ENCODE results near the gene KCNJ1. TPM values are rescaled to one million over a fixed set of nuclear protein-coding genes. Genes with fewer than 3 reads are reported as not detected.

The KCNJ1 gene
- total and polyA plus RNA-seq, 4 donors, result 0.01 to 0.31 (median 0.14) TPM

DNA sequence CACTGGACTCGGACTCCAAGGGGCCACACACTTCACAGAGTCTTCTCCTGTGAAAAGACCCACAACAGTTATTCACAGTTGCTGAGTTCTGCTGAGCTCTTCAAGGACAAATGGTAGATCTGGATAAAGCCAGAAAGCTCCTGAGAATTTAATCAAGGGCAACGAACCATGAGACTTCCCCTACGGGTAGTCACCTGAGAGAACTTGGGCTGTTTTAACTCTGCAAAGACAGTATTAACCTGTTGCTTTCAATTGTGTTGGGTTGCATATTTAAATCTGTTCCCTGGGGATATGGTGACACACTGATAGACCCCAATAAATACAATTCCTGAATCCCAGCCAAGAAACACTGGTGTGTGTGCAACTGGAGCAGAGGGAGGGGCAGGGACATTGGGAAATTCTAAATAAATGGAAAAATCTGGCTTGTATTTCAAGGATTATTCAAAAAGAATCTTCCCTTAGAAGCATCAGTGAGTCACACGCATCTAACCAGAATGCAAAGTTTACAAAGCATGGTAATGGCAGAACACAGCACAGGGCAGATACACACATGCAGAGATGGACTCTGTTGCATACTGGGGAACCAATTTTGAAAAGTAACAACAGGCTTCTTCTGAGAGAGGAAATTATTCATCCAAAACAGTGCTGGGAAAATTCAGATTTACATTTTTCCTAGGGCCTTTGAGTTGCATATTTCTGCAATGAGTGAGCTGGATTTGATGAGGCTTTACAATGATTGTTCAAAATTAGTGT is 4.0 kb downstream of the KCNJ1 start:
- DNase-seq, result peak in 1 of 3 donors; percentile 34
- H3K36me3 ChIP-seq (ENCODE audit: control insufficient read depth in 4 of 4, insufficient read depth in 4 of 4, low read length in 4 of 4), result no peaks in the 10 kb centered on the region
- no peak overlapping the region for H3K4me3 ChIP-seq
- H3K27ac ChIP-seq (ENCODE audit: low read depth in 1 of 2, low read length in 1 of 2), result no peak overlapping the region
- TF ChIP-seq CTCF (IDR thresholded peaks at IDR 0.05; ENCODE audit: control extremely low read depth, extremely low read depth), result no peak
- 84 to 85% methylated on average over 4 of the region's 4 CpGs for WGBS, 2 donors
- H3K4me1 ChIP-seq (ENCODE audit: control insufficient read depth in 5 of 5, insufficient read depth in 5 of 5, low read length in 5 of 5), result peaks cover 0 to 4% (median 0%) of the 10 kb centered on the region in 5 donors
- no peak overlapping the region for H3K9ac ChIP-seq (ENCODE audit: insufficient read depth in 1 of 2, low read length in 2 of 2)
- no peaks in the 10 kb centered on the region for H3K27me3 ChIP-seq (ENCODE audit: control insufficient read depth in 3 of 3, insufficient read depth in 3 of 3, low read length in 2 of 3)
- no peaks in the 10 kb centered on the region for H3K9me3 ChIP-seq (ENCODE audit: control insufficient read depth in 4 of 4, insufficient read depth in 3 of 4, low read length in 3 of 4)
- ATAC-seq (ENCODE audit: insufficient read depth, low FRiP score), result no peak

DNA sequence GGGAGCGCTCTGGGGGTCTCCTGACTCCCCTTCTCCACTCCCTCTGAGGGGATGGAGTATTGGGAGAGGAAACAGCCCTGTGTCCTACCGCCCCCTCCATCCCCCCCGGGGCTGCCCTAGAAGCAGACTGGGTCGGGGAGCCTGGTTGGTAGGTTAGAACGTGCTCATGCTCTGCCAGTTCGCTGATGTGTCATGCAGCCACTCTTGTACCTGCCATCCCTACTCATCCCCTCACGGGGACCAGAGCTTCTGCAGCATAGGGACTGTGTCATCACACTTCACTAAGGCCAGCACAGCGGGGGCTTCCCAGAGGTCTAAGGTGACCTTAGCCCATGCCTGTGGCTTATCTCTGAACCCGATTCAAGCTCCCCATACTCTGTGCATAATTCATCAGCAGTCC is 4.7 kb downstream of the KCNJ1 start:
- Histone ChIP-seq H3K4me1 (ENCODE audit: control insufficient read depth in 5 of 5, insufficient read depth in 5 of 5, low read length in 5 of 5) (peaks cover 0 to 4% (median 0%) of the 10 kb centered on the region in 5 donors), H3K9me3 (ENCODE audit: control insufficient read depth in 4 of 4, insufficient read depth in 3 of 4, low read length in 3 of 4) (no peaks in the 10 kb centered on the region), H3K4me3 (no peak overlapping the region), H3K9ac (ENCODE audit: insufficient read depth in 1 of 2, low read length in 2 of 2) (no peak overlapping the region), H3K36me3 (ENCODE audit: control insufficient read depth in 4 of 4, insufficient read depth in 4 of 4, low read length in 4 of 4) (no peaks in the 10 kb centered on the region), H3K27ac (ENCODE audit: low read depth in 1 of 2, low read length in 1 of 2) (no peak overlapping the region), H3K27me3 (ENCODE audit: control insufficient read depth in 3 of 3, insufficient read depth in 3 of 3, low read length in 2 of 3) (no peaks in the 10 kb centered on the region)
- DNase-seq (no peak), ATAC-seq (ENCODE audit: insufficient read depth, low FRiP score) (no peak)
- 92 to 93% methylated on average over 9 of the region's 9 CpGs for WGBS, 2 donors
- no peak for TF ChIP-seq CTCF (IDR thresholded peaks at IDR 0.05; ENCODE audit: control extremely low read depth, extremely low read depth)

DNA sequence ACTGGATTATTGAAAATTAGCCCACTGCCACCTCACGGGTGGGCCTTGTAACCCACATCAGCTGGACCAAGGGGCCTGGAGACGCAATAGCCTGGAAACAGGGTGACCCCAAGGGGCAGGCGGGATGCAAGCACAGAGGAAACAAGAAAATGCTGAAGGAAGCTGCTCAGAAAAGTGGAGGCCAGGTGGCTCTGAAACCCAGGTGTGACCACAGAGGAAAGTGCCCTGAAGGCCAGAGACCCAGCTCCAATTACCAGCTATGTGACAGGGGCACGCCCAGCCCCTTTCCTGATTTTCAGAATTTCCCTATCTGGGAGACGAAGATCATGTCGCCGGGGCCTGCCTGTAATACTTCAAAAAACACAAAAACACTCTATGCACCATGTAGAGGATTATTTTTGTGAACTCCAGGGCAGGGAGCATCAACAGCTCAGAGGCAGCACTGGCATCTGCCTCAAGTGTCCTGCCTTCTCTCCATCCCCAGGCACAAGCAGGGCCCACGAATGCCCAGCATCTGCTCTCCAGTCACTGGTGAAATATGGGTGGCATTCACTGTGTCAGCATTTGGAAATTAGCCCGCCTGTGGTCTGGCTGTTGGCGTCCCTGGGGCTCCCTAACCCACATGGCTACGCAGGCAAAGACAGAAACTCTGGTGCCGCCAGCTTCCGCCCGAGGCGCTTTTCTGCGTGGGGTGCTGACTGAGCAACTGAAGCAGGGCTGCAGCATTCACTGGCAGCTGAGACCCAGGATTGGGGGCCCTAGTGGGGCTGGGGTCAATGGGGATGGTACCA is 6.3 kb downstream of the KCNJ1 start:
- no peak for ATAC-seq (ENCODE audit: insufficient read depth, low FRiP score)
- no peak for TF ChIP-seq CTCF (IDR thresholded peaks at IDR 0.05; ENCODE audit: control extremely low read depth, extremely low read depth)
- H3K9me3 ChIP-seq (ENCODE audit: control insufficient read depth in 4 of 4, insufficient read depth in 3 of 4, low read length in 3 of 4), result no peaks in the 10 kb centered on the region
- no peaks in the 10 kb centered on the region for H3K27me3 ChIP-seq (ENCODE audit: control insufficient read depth in 3 of 3, insufficient read depth in 3 of 3, low read length in 2 of 3)
- H3K36me3 ChIP-seq (ENCODE audit: control insufficient read depth in 4 of 4, insufficient read depth in 4 of 4, low read length in 4 of 4), result no peaks in the 10 kb centered on the region
- 91 to 92% methylated on average over 16 of the region's 16 CpGs for WGBS, 2 donors
- peaks cover 0 to 6% (median 0%) of the 10 kb centered on the region in 5 donors for H3K4me1 ChIP-seq (ENCODE audit: control insufficient read depth in 5 of 5, insufficient read depth in 5 of 5, low read length in 5 of 5)
- H3K27ac ChIP-seq (ENCODE audit: low read depth in 1 of 2, low read length in 1 of 2), result no peak overlapping the region
- H3K4me3 ChIP-seq, result no peak overlapping the region
- no peak overlapping the region for H3K9ac ChIP-seq (ENCODE audit: insufficient read depth in 1 of 2, low read length in 2 of 2)
- DNase-seq, result no peak

All from lung (tissue), 12 donors.